IMR-90 (cell line): Measurements from ENCODE around the gene EHD4. TPM values are rescaled to one million over a fixed set of nuclear protein-coding genes. Genes with fewer than 3 reads are reported as not detected.
A peak's percentile ranks its signal among the peaks of the same experiment; 100 is the strongest.

Source experiments
- ATAC-seq: fragments of 200-7000 bp; cut with Tn5 transposase; 2 replicates; pipeline ENCODE4 v1.9.1; 2020; ENCODE audit warnings: low read depth, mild to moderate bottlenecking, moderate library complexity
- BruUV-seq: library from RNA; stranded (reverse); fragments of 400-500 nt; replicated peaks from 2 replicates; lab custom pipeline; 2021; lab: Mats Ljungman, UMichigan
- CTCF ChIA-PET: fragments of 300-600 bp; formaldehyde crosslinking; extraction: SDS; loops from one replicate; lab custom pipeline; 2021; ENCODE audit warnings: antibody characterized with exemption; lab: Yijun Ruan, JAX
- POLR2A ChIA-PET: fragments of 300-600 bp; sonication (Branson Sonifier 250); formaldehyde crosslinking; loops from one replicate; lab custom pipeline; 2022; ENCODE audit warnings: antibody characterized with exemption; ENCODE audit not compliant: unreplicated experiment; lab: Charles Lee
- DNase-seq: peaks from one replicate; pipeline ENCODE4 v3.0.0; 2013
- H2AFZ ChIP-seq: replicated peaks from 2 replicates; pipeline ENCODE3; 2013; ENCODE audit warnings: low read length, mild to moderate bottlenecking; ENCODE audit not compliant: poor library complexity
- H2AK5ac ChIP-seq: 2 replicates; pipeline ENCODE4 v1.6.1; 2013; ENCODE audit warnings: low read depth, low read length, inconsistent platforms
- H2AK9ac ChIP-seq: replicated peaks from 2 replicates; pipeline ENCODE3; 2013; ENCODE audit warnings: mild to moderate bottlenecking, low read depth, low read length, moderate library complexity; ENCODE audit not compliant: poor library complexity
- H2BK120ac ChIP-seq: 2 replicates; pipeline ENCODE4 v1.6.1; 2013; ENCODE audit warnings: low read depth, low read length, inconsistent platforms
- H2BK15ac ChIP-seq: 3 replicates; pipeline ENCODE4 v1.6.1; 2013; ENCODE audit warnings: low read depth, low read length, inconsistent platforms
- H2BK20ac ChIP-seq: 2 replicates; pipeline ENCODE4 v1.6.1; 2013; ENCODE audit warnings: low read depth, mild to moderate bottlenecking, inconsistent platforms, low read length, moderate library complexity
- H2BK5ac ChIP-seq: 2 replicates; pipeline ENCODE4 v1.6.1; 2013; ENCODE audit warnings: mild to moderate bottlenecking, low read depth, low read length, inconsistent platforms; ENCODE audit not compliant: poor library complexity, severe bottlenecking
- H3K14ac ChIP-seq: replicated peaks from 2 replicates; pipeline ENCODE4 v1.6.1; 2013; ENCODE audit warnings: low read depth, low read length, inconsistent platforms
- H3K18ac ChIP-seq: 2 replicates; pipeline ENCODE4 v1.6.1; 2013; ENCODE audit warnings: low read depth, low read length, control low read depth
- H3K23ac ChIP-seq: 2 replicates; pipeline ENCODE4 v1.6.1; 2013; ENCODE audit warnings: low read depth, low read length, inconsistent platforms
- H3K27ac ChIP-seq: 2 replicates; pipeline ENCODE4 v1.5.1; 2013; ENCODE audit warnings: mild to moderate bottlenecking, control low read depth, low read length; ENCODE audit not compliant: insufficient read depth
- H3K27me3 ChIP-seq: 2 replicates; pipeline ENCODE4 v1.6.1; 2013; ENCODE audit warnings: low read length; ENCODE audit not compliant: control insufficient read depth, insufficient read depth
- H3K36me3 ChIP-seq: 2 replicates; pipeline ENCODE4 v1.6.1; 2013; ENCODE audit warnings: low read length, mixed read lengths; ENCODE audit not compliant: control insufficient read depth, insufficient read depth
- H3K4ac ChIP-seq: 2 replicates; pipeline ENCODE4 v1.6.1; 2013; ENCODE audit warnings: low read depth, low read length, inconsistent platforms
- H3K4me1 ChIP-seq: 2 replicates; pipeline ENCODE4 v1.6.1; 2013; ENCODE audit warnings: low read length, mixed read lengths; ENCODE audit not compliant: control insufficient read depth, insufficient read depth
- H3K4me2 ChIP-seq: 2 replicates; pipeline ENCODE4 v1.6.1; 2013; ENCODE audit warnings: low read depth, mild to moderate bottlenecking, control low read depth, low read length, moderate library complexity
- H3K4me3 ChIP-seq: 2 replicates; pipeline ENCODE4 v1.5.1; 2013; ENCODE audit warnings: low read depth, mild to moderate bottlenecking, control low read depth, low read length, moderate library complexity; ENCODE audit not compliant: insufficient read depth
- H3K56ac ChIP-seq: 2 replicates; pipeline ENCODE4 v1.6.1; 2013; ENCODE audit warnings: low read length, inconsistent platforms; ENCODE audit not compliant: insufficient read depth; ENCODE audit errors: extremely low read depth
- H3K79me1 ChIP-seq, 2 experiments: 2 replicates each; pipeline ENCODE4 v1.6.1; 2013; ENCODE audit warnings: low read length in 2 of 2, inconsistent platforms in 1 of 2, low read depth in 1 of 2
- H3K9ac ChIP-seq: 2 replicates; pipeline ENCODE4 v1.6.1; 2013; ENCODE audit warnings: low read depth, low read length, control low read depth
- H3K9me1 ChIP-seq: 2 replicates; pipeline ENCODE4 v1.6.1; 2013; ENCODE audit warnings: low read length, inconsistent platforms; ENCODE audit not compliant: insufficient read depth
- H3K9me3 ChIP-seq: 2 replicates; pipeline ENCODE4 v1.6.1; 2013; ENCODE audit warnings: low read length; ENCODE audit not compliant: control insufficient read depth, insufficient read depth
- H4K20me1 ChIP-seq: 2 replicates; pipeline ENCODE4 v1.6.1; 2013; ENCODE audit warnings: low read length, inconsistent platforms; ENCODE audit not compliant: insufficient read depth
- H4K5ac ChIP-seq: 2 replicates; pipeline ENCODE4 v1.6.1; 2013; ENCODE audit warnings: mild to moderate bottlenecking, low read depth, low read length, control low read depth
- H4K8ac ChIP-seq, 2 experiments: 2 replicates each; pipeline ENCODE4 v1.6.1; 2013; ENCODE audit warnings: low read depth in 2 of 2, low read length in 2 of 2, control low read depth in 1 of 2, inconsistent platforms in 1 of 2
- H4K91ac ChIP-seq: 2 replicates; pipeline ENCODE4 v1.6.1; 2013; ENCODE audit warnings: low read depth, low read length, inconsistent platforms; ENCODE audit not compliant: insufficient read depth
- BHLHE40 ChIP-seq: fragments of 150-350 bp; IDR thresholded peaks from 2 replicates; pipeline ENCODE4 v1.6.1; 2016; ENCODE audit warnings: mild to moderate bottlenecking, low read depth, low read length
- CEBPB ChIP-seq: IDR thresholded peaks from 2 replicates; pipeline ENCODE4 v1.6.1; 2012; ENCODE audit warnings: low read depth, low read length, improper control_type of control experiment
- CHD1 ChIP-seq: IDR thresholded peaks from 2 replicates; pipeline ENCODE4 v1.6.1; 2012; ENCODE audit warnings: low read depth, low read length, improper control_type of control experiment
- CTCF ChIP-seq: conservative IDR thresholded peaks from 2 replicates; pipeline ENCODE4 v1.5.1; 2012; ENCODE audit warnings: mild to moderate bottlenecking, low read depth, low read length, improper control_type of control experiment
- ELK1 ChIP-seq: fragments of 150-350 bp; IDR thresholded peaks from 2 replicates; pipeline ENCODE4 v1.6.1; 2016; ENCODE audit warnings: low read depth, mild to moderate bottlenecking, low read length, moderate library complexity, borderline replicate concordance
- FOS ChIP-seq: fragments of 150-350 bp; IDR thresholded peaks from 2 replicates; pipeline ENCODE4 v1.6.1; 2016; ENCODE audit warnings: low read depth, low read length
- MAFK ChIP-seq: IDR thresholded peaks from 2 replicates; pipeline ENCODE4 v1.6.1; 2012; ENCODE audit warnings: low read depth, low read length, improper control_type of control experiment
- MAZ ChIP-seq: IDR thresholded peaks from 2 replicates; pipeline ENCODE4 v1.6.1; 2012; ENCODE audit warnings: low read depth, mild to moderate bottlenecking, low read length, improper control_type of control experiment, moderate library complexity, borderline replicate concordance
- MXI1 ChIP-seq: IDR thresholded peaks from 2 replicates; pipeline ENCODE4 v1.6.1; 2012; ENCODE audit warnings: low read depth, mild to moderate bottlenecking, low read length, moderate library complexity, borderline replicate concordance
- NFE2L2 ChIP-seq: fragments of 150-350 bp; IDR thresholded peaks from 2 replicates; pipeline ENCODE4 v1.6.1; 2016; ENCODE audit warnings: low read depth, mild to moderate bottlenecking, low read length
- POLR2A ChIP-seq: IDR thresholded peaks from 2 replicates; pipeline ENCODE4 v1.6.1; 2012; ENCODE audit warnings: mild to moderate bottlenecking, low read depth, low read length
- RAD21 ChIP-seq: IDR thresholded peaks from 2 replicates; pipeline ENCODE4 v1.6.1; 2012; ENCODE audit warnings: low read length, improper control_type of control experiment
- RCOR1 ChIP-seq: IDR thresholded peaks from 2 replicates; pipeline ENCODE4 v1.6.1; 2012; ENCODE audit warnings: mild to moderate bottlenecking, low read length, improper control_type of control experiment; ENCODE audit not compliant: insufficient replicate concordance
- RFX5 ChIP-seq: IDR thresholded peaks from 2 replicates; pipeline ENCODE4 v1.8.0; 2012; ENCODE audit warnings: low read depth, mild to moderate bottlenecking, low read length, moderate library complexity
- SMC3 ChIP-seq: fragments of 150-350 bp; IDR thresholded peaks from 2 replicates; pipeline ENCODE4 v1.6.1; 2016; ENCODE audit warnings: low read depth, mild to moderate bottlenecking, antibody characterized with exemption, low read length, moderate library complexity
- WGBS, 2 experiments: methylation state at CpG; one replicate each; pipeline versions ENCODE4 v1.1.5 to v1.1.7; 2013; ENCODE audit warnings: missing lambda C conversion rate in 2 of 2; ENCODE audit not compliant: insufficient read length in 1 of 2; ENCODE audit errors: extremely low coverage in 2 of 2; 5-methylcytosine and 5-hydroxymethylcytosine counted together
- dilution Hi-C: fragments of 300-500 bp; cut with HindIII; formaldehyde crosslinking; loops from one replicate; pipeline ENCODE4 v1.14.3; 2018; ENCODE audit warnings: low sequenced_read_pairs; ENCODE audit not compliant: unreplicated experiment
- in situ Hi-C: fragments of 300-500 bp; cut with MboI; formaldehyde crosslinking; loops from 3 replicates; pipeline ENCODE4 v1.14.3; 2019; ENCODE audit warnings: low sequenced_read_pairs, inconsistent platforms, mixed read lengths
- intact Hi-C: fragments of 100-400 bp; cut with micrococcal nuclease; formaldehyde crosslinking; loops from 2 replicates; pipeline ENCODE4 v1.10.0; 2022
- polyA plus RNA-seq, 3 experiments: library from polyadenylated mRNA; depleted of rRNA; stranded (reverse); fragments of >200 nt; gene quantifications; 2 replicates each; pipeline ENCODE4 v1.2.3, GENCODE V29; 2012; ENCODE audit warnings: low replicate concordance in 1 of 3
- total RNA-seq: library from RNA; depleted of rRNA; stranded (reverse); fragments of >200 nt; gene quantifications from 2 replicates; pipeline ENCODE4 v1.2.3, GENCODE V29; 2012

EHD4 gene
- total and polyA plus RNA-seq, 2 of the 4 experiments (the other 2 are of a cell fraction): 21.0 to 29.0 TPM

DNA sequence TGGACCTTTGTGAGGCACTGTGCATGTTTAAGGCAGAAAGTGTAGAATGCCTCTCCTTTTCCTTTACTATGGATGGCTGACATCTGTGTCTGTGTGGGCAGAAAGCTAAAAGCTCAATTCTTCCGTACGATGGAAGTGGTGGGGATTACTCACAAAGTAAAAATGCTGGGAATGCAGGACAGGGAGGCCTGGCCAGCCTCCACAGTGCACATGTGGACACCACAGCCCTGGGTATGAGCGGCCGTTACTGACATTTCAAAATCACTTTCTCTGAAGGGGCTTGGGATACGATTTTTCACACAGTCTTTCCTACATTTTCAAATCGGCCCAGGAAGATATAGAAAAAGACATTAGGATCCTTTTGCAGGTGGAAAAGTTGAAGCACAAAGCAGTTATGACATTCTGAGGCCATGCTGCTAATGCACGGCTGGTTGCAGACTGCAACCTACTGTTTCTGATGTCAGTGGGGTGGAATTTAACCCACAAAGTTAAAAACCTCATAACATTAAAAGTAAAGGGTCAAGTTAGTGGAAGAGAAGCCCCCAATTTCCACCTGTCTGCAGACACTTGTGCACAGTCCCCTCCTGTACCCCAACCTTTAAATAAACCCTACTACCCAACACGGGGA, 27.9 kb downstream of the EHD4 start:
- Histone ChIP-seq H2AFZ (peak overlapping the region; percentile 85), H4K5ac (peak overlapping the region; percentile 80), H3K27ac (peak overlapping the region; percentile 91), H3K4ac (peak overlapping the region; percentile 100), H2AK9ac (peak overlapping the region; percentile 100), H3K36me3 (peaks cover 1% of the 10 kb centered on the region; the same call in 1 of the 2 replicates), H3K14ac (peak overlapping the region; percentile 99), H4K8ac (peak overlapping the region; percentile 73 to 99), H3K9me1 (peaks cover 53% of the 10 kb centered on the region), H3K23ac (peak overlapping the region; percentile 98), H2BK5ac (peak overlapping the region; percentile 97), H2BK120ac (peak overlapping the region; percentile 100), H2BK20ac (peak overlapping the region; percentile 100), H3K4me2 (peak overlapping the region; percentile 71), H3K18ac (peak overlapping the region; percentile 93), H3K56ac (peak overlapping the region; percentile 95), H2BK15ac (peak overlapping the region; percentile 93), H3K79me1 (peaks cover 54 to 82% of the 10 kb centered on the region in 2 experiments), H3K9ac (peak overlapping the region; percentile 53), H3K4me3 (no peak overlapping the region), H4K20me1 (no peaks in the 10 kb centered on the region), H3K9me3 (no peaks in the 10 kb centered on the region), H4K91ac (peak overlapping the region; percentile 98), H2AK5ac (peak overlapping the region; percentile 99), H3K4me1 (peaks cover 46% of the 10 kb centered on the region), H3K27me3 (no peaks in the 10 kb centered on the region)
- intact Hi-C loops (no loop called here), dilution Hi-C loops (no loop called here), in situ Hi-C loops (no loop called here)
- ChIA-PET CTCF (interaction anchor here (0.6 to 1.2 kb wide), 2 partner anchors 12 to 41 kb away, joined by 3 read pairs; no protein-coding TSS in a partner anchor), POLR2A (interaction anchor here (0.5 kb wide), 1 partner anchor 63 kb away, joined by 3 read pairs; no protein-coding TSS in a partner anchor)
- peak; percentile 94 for DNase-seq
- ATAC-seq: peak; percentile 91
- no CpG with 5 or more reads among the region's 8 CpGs for WGBS, 2 experiments
- no TSS peak for BruUV-seq
- TF ChIP-seq NFE2L2: no peak
- TF ChIP-seq POLR2A: no peak
- no peak for TF ChIP-seq ELK1
- TF ChIP-seq CTCF: no peak
- peak; percentile 53 for TF ChIP-seq FOS
- no peak for TF ChIP-seq CHD1
- no peak for TF ChIP-seq RCOR1
- TF ChIP-seq MAFK: no peak
- peak; percentile 59; the same call in 1 of the 2 replicates for TF ChIP-seq BHLHE40
- TF ChIP-seq CEBPB: peak; percentile 7; the same call in 1 of the 2 replicates
- no peak; the same call in 1 of the 2 replicates for TF ChIP-seq MAZ
- TF ChIP-seq RAD21: no peak
- peak; percentile 97 for TF ChIP-seq MXI1
- TF ChIP-seq SMC3: no peak
- no peak for TF ChIP-seq RFX5
